ENCODE measurements around the gene APBB2. TPM values are rescaled to one million over a fixed set of nuclear protein-coding genes. Genes with fewer than 3 reads are reported as not detected.

Gene APBB2
- total and polyA plus RNA-seq, 2 experiments from 2014 or later = 24.1 to 61.0 TPM

DNA sequence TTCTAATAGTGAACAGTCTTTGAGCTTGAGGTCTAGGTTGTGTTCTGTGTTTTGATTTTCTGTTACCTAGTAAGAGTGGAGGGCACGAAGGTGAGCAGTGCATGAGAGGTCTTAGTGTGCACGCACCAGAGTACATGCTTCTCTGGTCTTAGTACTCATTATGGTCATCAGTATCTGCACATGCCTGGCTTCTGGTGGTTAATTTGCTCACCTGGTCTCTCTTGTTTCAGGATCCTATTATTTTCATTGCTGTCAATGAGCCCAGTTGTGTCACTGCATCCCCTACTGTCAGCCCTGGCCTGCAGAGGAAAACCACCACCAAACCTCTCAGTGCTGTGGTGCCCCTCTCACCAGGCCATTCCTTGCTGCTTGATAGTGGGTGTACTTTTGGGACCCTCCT, 409.7 kb downstream of the APBB2 start:
- WGBS, 2 experiments (ENCODE audit: low coverage in 1 of 2, low lambda C conversion rate in 2 of 2, missing lambda C conversion rate in 2 of 2) = 67 to 81% methylated on average over 2 of the region's 2 CpGs

DNA sequence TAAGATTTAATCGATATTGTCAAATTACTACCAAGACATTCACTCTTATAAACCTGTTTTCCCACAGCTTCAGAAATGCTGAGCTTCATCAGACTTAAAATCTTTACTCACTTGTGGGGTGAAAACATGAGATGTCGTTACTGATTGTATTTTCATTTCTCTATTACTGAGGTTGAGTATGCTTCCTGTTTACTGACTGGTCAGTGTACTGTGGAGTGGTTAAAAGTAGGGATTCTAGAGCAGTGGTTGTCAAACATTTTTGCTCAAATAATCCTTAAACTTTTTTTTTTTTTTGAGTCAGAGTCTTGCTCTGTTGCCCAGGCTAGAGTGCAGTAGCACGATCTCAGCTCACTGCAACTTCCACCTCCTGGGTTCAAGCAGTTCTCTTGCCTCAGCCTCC, 414.3 kb downstream of the APBB2 start:
- H3K36me3 ChIP-seq (ENCODE audit: low read depth) = no peaks in the 10 kb centered on the region
- H3K27me3 ChIP-seq (replicated peaks; ENCODE audit: insufficient read depth) = no peaks in the 10 kb centered on the region
- in situ Hi-C loops (cut with MboI) = no loop called here
- no peak overlapping the region for H3K4me2 ChIP-seq (ENCODE audit: unreplicated experiment)
- no peak overlapping the region for H2AFZ ChIP-seq
- no peak for TF ChIP-seq EZH2 (IDR thresholded peaks at IDR 0.05; ENCODE audit: insufficient read depth, poor library complexity, severe bottlenecking)
- no peak for TF ChIP-seq EZH2phosphoT487 (IDR thresholded peaks at IDR 0.05; ENCODE audit: insufficient read depth, low read depth)
- H3K27ac ChIP-seq = no peak overlapping the region
- no peak overlapping the region for H3K4me3 ChIP-seq
- H3K79me2 ChIP-seq (ENCODE audit: insufficient read depth) = no peaks in the 10 kb centered on the region
- 67 to 72% methylated on average over 3 of the region's 3 CpGs for WGBS, 2 experiments (ENCODE audit: low coverage in 1 of 2, low lambda C conversion rate in 2 of 2, missing lambda C conversion rate in 2 of 2)
- H3K9ac ChIP-seq = no peak overlapping the region
- no peaks in the 10 kb centered on the region for H3F3A ChIP-seq (ENCODE audit: insufficient read depth)
- no peaks in the 10 kb centered on the region for H4K20me1 ChIP-seq (ENCODE audit: insufficient read depth)
- H3K9me3 ChIP-seq (ENCODE audit: low read depth) = no peaks in the 10 kb centered on the region
- no peak for DNase-seq
- no peaks in the 10 kb centered on the region for H3K4me1 ChIP-seq (ENCODE audit: insufficient read depth)
- H3K9me2 ChIP-seq (ENCODE audit: insufficient read depth) = no peaks in the 10 kb centered on the region

More for the DNA sequence above, 409.7 kb downstream of the APBB2 start:
- H3K4me3 ChIP-seq = no peak overlapping the region
- H3K79me2 ChIP-seq (ENCODE audit: insufficient read depth) = no peaks in the 10 kb centered on the region
- no peak overlapping the region for H3K27ac ChIP-seq
- H3K9me2 ChIP-seq (ENCODE audit: insufficient read depth) = no peaks in the 10 kb centered on the region
- no peaks in the 10 kb centered on the region; the same call in 1 of the 2 replicates for H3F3A ChIP-seq (ENCODE audit: insufficient read depth)
- H3K4me1 ChIP-seq (ENCODE audit: insufficient read depth) = no peaks in the 10 kb centered on the region
- in situ Hi-C loops (cut with MboI) = no loop called here
- no peak overlapping the region for H3K9ac ChIP-seq
- no peaks in the 10 kb centered on the region for H4K20me1 ChIP-seq (ENCODE audit: insufficient read depth)
- no peaks in the 10 kb centered on the region for H3K9me3 ChIP-seq (ENCODE audit: low read depth)
- no peaks in the 10 kb centered on the region for H3K36me3 ChIP-seq (ENCODE audit: low read depth)
- no peak overlapping the region for H2AFZ ChIP-seq
- H3K27me3 ChIP-seq (replicated peaks; ENCODE audit: insufficient read depth) = no peaks in the 10 kb centered on the region
- no peak for DNase-seq
- TF ChIP-seq EZH2 (IDR thresholded peaks at IDR 0.05; ENCODE audit: insufficient read depth, poor library complexity, severe bottlenecking) (no peak), EZH2phosphoT487 (IDR thresholded peaks at IDR 0.05; ENCODE audit: insufficient read depth, low read depth) (no peak)
- no peak overlapping the region for H3K4me2 ChIP-seq (ENCODE audit: unreplicated experiment)

DNA sequence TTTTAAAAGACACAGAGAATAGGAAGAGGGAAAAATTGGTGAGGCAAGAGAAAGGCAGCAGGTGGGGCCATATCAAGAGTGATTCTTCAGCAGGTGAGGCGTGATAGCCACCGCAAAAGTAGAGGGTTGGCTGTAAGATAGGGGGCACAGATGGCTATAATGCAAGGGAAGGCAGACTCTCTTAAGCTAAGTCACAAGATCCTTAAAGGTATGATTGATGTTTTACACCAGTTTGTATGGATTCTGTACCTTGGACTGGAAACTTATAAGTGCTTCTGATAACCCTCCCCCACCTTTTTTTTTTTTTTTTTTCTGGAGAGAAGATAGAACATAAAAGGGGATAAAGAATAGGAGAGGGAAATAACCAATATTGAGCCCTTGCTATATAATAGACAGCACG, 424.6 kb downstream of the APBB2 start:
- TF ChIP-seq EZH2 (IDR thresholded peaks at IDR 0.05; ENCODE audit: insufficient read depth, poor library complexity, severe bottlenecking) (no peak), EZH2phosphoT487 (IDR thresholded peaks at IDR 0.05; ENCODE audit: insufficient read depth, low read depth) (no peak)
- Histone ChIP-seq H3K9ac (no peak overlapping the region), H3K9me3 (ENCODE audit: low read depth) (no peaks in the 10 kb centered on the region), H2AFZ (no peak overlapping the region), H3K36me3 (ENCODE audit: low read depth) (no peaks in the 10 kb centered on the region), H3K4me2 (ENCODE audit: unreplicated experiment) (no peak overlapping the region), H3K9me2 (ENCODE audit: insufficient read depth) (no peaks in the 10 kb centered on the region), H3K4me1 (ENCODE audit: insufficient read depth) (no peaks in the 10 kb centered on the region), H3K4me3 (no peak overlapping the region), H4K20me1 (ENCODE audit: insufficient read depth) (no peaks in the 10 kb centered on the region), H3K27ac (no peak overlapping the region), H3K79me2 (ENCODE audit: insufficient read depth) (no peaks in the 10 kb centered on the region), H3K27me3 (replicated peaks; ENCODE audit: insufficient read depth) (no peaks in the 10 kb centered on the region), H3F3A (ENCODE audit: insufficient read depth) (no peaks in the 10 kb centered on the region)
- 89 to 99% methylated on average over 3 of the region's 3 CpGs for WGBS, 2 experiments (ENCODE audit: low coverage in 1 of 2, low lambda C conversion rate in 2 of 2, missing lambda C conversion rate in 2 of 2)
- in situ Hi-C loops (cut with MboI) = no loop called here
- no peak for DNase-seq

DNA sequence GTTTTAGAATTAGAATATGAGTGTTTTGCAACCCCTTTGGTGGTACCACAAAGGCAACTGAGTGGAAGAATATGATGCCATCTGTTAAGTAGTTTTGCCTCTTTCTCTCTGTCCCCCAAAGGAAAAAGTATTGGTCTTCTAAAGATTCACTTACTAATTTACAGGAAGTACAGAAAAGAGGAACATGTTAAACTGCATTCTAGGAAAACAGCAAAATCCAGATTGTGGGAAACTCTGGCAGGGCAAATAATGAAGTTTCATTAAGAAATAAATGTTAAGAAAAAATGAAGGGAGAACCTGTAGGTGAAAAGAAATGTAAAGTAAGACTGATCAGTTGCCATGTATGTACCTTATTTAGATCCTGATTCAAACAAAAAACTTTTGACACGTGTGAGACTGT, 425.3 kb downstream of the APBB2 start:
- in situ Hi-C loops (cut with MboI) = no loop called here
- Histone ChIP-seq H3K36me3 (ENCODE audit: low read depth) (no peaks in the 10 kb centered on the region), H3K9ac (no peak overlapping the region), H4K20me1 (ENCODE audit: insufficient read depth) (no peaks in the 10 kb centered on the region), H3K27ac (no peak overlapping the region), H3K27me3 (replicated peaks; ENCODE audit: insufficient read depth) (no peaks in the 10 kb centered on the region), H2AFZ (no peak overlapping the region), H3F3A (ENCODE audit: insufficient read depth) (no peaks in the 10 kb centered on the region), H3K4me1 (ENCODE audit: insufficient read depth) (no peaks in the 10 kb centered on the region), H3K79me2 (ENCODE audit: insufficient read depth) (no peaks in the 10 kb centered on the region), H3K9me3 (ENCODE audit: low read depth) (no peaks in the 10 kb centered on the region), H3K9me2 (ENCODE audit: insufficient read depth) (no peaks in the 10 kb centered on the region), H3K4me3 (no peak overlapping the region), H3K4me2 (ENCODE audit: unreplicated experiment) (no peak overlapping the region)
- WGBS, 2 experiments (ENCODE audit: low coverage in 1 of 2, low lambda C conversion rate in 2 of 2, missing lambda C conversion rate in 2 of 2) = 66 to 70% methylated on average over 1 of the region's 1 CpG
- DNase-seq = no peak
- no peak for TF ChIP-seq EZH2phosphoT487 (IDR thresholded peaks at IDR 0.05; ENCODE audit: insufficient read depth, low read depth)
- TF ChIP-seq EZH2 (IDR thresholded peaks at IDR 0.05; ENCODE audit: insufficient read depth, poor library complexity, severe bottlenecking) = no peak

DNA sequence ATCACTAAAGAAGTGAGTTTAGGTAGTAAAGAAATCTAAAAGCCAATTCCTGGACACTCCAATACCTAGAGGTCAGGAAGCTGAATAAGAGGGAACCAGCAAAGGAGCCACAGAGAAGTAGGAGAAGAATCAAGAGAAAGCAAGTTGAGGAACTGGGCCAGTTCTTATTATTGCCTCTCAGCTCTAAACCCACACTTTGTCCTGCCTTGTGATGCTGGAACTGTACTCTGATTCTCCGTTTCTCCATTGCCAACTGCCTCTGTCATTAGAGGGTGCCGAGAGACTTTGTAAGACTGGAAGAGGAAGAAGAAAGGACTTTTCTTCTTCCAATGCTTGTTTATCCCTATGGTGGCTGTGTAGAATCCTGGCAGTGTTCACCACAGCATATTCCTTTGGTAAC, 426.0 kb downstream of the APBB2 start:
- H3K4me3 ChIP-seq = no peak overlapping the region
- DNase-seq = no peak
- H3K36me3 ChIP-seq (ENCODE audit: low read depth) = no peaks in the 10 kb centered on the region
- no peaks in the 10 kb centered on the region for H3K9me3 ChIP-seq (ENCODE audit: low read depth)
- H3K27ac ChIP-seq = no peak overlapping the region
- H3K4me1 ChIP-seq (ENCODE audit: insufficient read depth) = no peaks in the 10 kb centered on the region
- TF ChIP-seq EZH2 (IDR thresholded peaks at IDR 0.05; ENCODE audit: insufficient read depth, poor library complexity, severe bottlenecking) (no peak), EZH2phosphoT487 (IDR thresholded peaks at IDR 0.05; ENCODE audit: insufficient read depth, low read depth) (no peak)
- H2AFZ ChIP-seq = no peak overlapping the region
- H3F3A ChIP-seq (ENCODE audit: insufficient read depth) = no peaks in the 10 kb centered on the region
- H3K4me2 ChIP-seq (ENCODE audit: unreplicated experiment) = no peak overlapping the region
- WGBS, 2 experiments (ENCODE audit: low coverage in 1 of 2, low lambda C conversion rate in 2 of 2, missing lambda C conversion rate in 2 of 2) = 7 to 10% methylated on average over 2 of the region's 2 CpGs
- no peaks in the 10 kb centered on the region for H3K79me2 ChIP-seq (ENCODE audit: insufficient read depth)
- no peaks in the 10 kb centered on the region for H4K20me1 ChIP-seq (ENCODE audit: insufficient read depth)
- H3K9me2 ChIP-seq (ENCODE audit: insufficient read depth) = no peaks in the 10 kb centered on the region
- no peak overlapping the region for H3K9ac ChIP-seq
- no peaks in the 10 kb centered on the region; the same call in 1 of the 2 replicates for H3K27me3 ChIP-seq (replicated peaks; ENCODE audit: insufficient read depth)
- in situ Hi-C loops (cut with MboI) = no loop called here
